Prostate gland (tissue), 2 donors: ENCODE data around the gene CHCHD6. TPM values are rescaled to one million over a fixed set of nuclear protein-coding genes. Genes with fewer than 3 reads are reported as not detected.

Experiments
- DNase-seq: peaks from one replicate; pipeline ENCODE4 v3.0.0-alpha.2; 2019; ENCODE audit warnings: low spot score
- H3K27ac ChIP-seq, 2 donors: fragments of 200-600 bp; sonication (generic); 2 replicates each; pipeline ENCODE4 v1.5.1; 2017 to 2019
- H3K27me3 ChIP-seq: fragments of 200-600 bp; sonication (generic); replicated peaks from 2 replicates; pipeline ENCODE4 v1.5.1; 2019; ENCODE audit not compliant: insufficient read depth
- H3K36me3 ChIP-seq, 2 donors: fragments of 200-600 bp; sonication (generic); 1 replicate in 1 of 2; 2 replicates in 1 of 2; pipeline versions ENCODE4 v1.5.1 to v1.8.1; 2017 to 2019
- H3K4me1 ChIP-seq: fragments of 200-600 bp; sonication (generic); replicated peaks from 2 replicates; pipeline ENCODE4 v1.5.1; 2019
- H3K4me3 ChIP-seq, 2 donors: fragments of 200-600 bp; sonication (generic); 2 replicates each; pipeline ENCODE4 v1.5.1; 2017 to 2019
- H3K9me3 ChIP-seq: fragments of 200-600 bp; sonication (generic); 2 replicates; pipeline ENCODE4 v1.5.1; 2017
- POLR2A ChIP-seq: fragments of 450-650 bp; IDR thresholded peaks from one replicate; pipeline ENCODE4 v1.6.1; 2016; ENCODE audit warnings: antibody characterized with exemption, mild to moderate bottlenecking
- POLR2AphosphoS5 ChIP-seq: sonication (generic); formaldehyde crosslinking; IDR thresholded peaks from one replicate; pipeline ENCODE4 v1.6.1; 2017; ENCODE audit warnings: antibody characterized with exemption
- WGBS: methylation state at CpG from one replicate; pipeline ENCODE4 v1.1.5; 2018; 5-methylcytosine and 5-hydroxymethylcytosine counted together
- intact Hi-C: fragments of 100-400 bp; cut with DNase I; formaldehyde crosslinking; loops from one replicate; pipeline ENCODE4 v1.14.2; 2022
- total RNA-seq, 2 donors: library from RNA; depleted of rRNA; stranded (reverse); fragments of >200 nt; gene quantifications; one replicate each; pipeline ENCODE4 v1.1.0, GENCODE V29; 2016
- TF ChIP-seq, protein P1 (sequence below), 4 experiments: fragments of 200-600 bp in 2 of 4; fragments of 450-650 bp in 2 of 4; sonication (generic) in 2 of 4; IDR thresholded peaks; 1 replicate in 3 of 4; 2 replicates in 1 of 4; pipeline ENCODE4 v1.5.1; 2016 to 2019; ENCODE audit warnings: antibody characterized with exemption in 4 of 4, mild to moderate bottlenecking in 2 of 4, moderate library complexity in 2 of 4

CHCHD6 gene
- total RNA-seq, 2 donors from 2014 or later: 13.9 to 34.4 TPM

- WGBS: 57% methylated on average over 13 of the region's 13 CpGs
- Histone ChIP-seq H3K27ac (no peak overlapping the region), H3K36me3 (no peaks in the 10 kb centered on the region), H3K4me3 (no peak overlapping the region), H3K27me3 (no peaks in the 10 kb centered on the region), H3K9me3 (no peaks in the 10 kb centered on the region), H3K4me1 (no peaks in the 10 kb centered on the region)
- intact Hi-C loops: no loop called here
- TF ChIP-seq, protein P1, sequence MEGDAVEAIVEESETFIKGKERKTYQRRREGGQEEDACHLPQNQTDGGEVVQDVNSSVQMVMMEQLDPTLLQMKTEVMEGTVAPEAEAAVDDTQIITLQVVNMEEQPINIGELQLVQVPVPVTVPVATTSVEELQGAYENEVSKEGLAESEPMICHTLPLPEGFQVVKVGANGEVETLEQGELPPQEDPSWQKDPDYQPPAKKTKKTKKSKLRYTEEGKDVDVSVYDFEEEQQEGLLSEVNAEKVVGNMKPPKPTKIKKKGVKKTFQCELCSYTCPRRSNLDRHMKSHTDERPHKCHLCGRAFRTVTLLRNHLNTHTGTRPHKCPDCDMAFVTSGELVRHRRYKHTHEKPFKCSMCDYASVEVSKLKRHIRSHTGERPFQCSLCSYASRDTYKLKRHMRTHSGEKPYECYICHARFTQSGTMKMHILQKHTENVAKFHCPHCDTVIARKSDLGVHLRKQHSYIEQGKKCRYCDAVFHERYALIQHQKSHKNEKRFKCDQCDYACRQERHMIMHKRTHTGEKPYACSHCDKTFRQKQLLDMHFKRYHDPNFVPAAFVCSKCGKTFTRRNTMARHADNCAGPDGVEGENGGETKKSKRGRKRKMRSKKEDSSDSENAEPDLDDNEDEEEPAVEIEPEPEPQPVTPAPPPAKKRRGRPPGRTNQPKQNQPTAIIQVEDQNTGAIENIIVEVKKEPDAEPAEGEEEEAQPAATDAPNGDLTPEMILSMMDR (IDR thresholded peaks at IDR 0.05): no peak
- TF ChIP-seq POLR2AphosphoS5 (no peak), POLR2A (no peak)
- no peak for DNase-seq
Observed at GRCh38 chr3:126971891-126972351, 267.9 kb downstream of the CHCHD6 start.

GRCh38 chr3:126972866-126973265 lies 268.8 kb downstream of the CHCHD6 start:
- TF ChIP-seq, protein P1 (IDR thresholded peaks at IDR 0.05): no peak
- TF ChIP-seq POLR2AphosphoS5: no peak
- TF ChIP-seq POLR2A: no peak
- intact Hi-C loops: no loop called here
- H3K27ac ChIP-seq: no peak overlapping the region

DNA sequence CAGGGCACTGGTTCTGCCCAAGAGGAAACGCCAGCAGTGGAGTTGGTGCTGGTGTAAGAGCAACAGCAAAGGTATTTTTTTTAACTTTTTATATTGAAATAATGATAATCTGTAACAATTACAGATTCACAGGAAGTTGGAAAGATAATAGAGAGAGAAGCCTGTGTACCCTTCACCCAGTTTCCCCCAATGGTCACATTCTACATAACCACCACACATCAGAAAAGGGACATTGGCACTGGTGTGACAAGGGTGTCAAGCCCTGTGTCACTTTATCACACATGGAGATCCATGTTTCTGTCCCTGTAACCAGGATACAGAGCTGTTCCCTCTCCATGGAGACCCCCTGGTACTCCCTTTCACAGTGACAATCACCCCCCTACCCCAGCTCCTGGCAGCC lies 269.8 kb downstream of the CHCHD6 start:
- TF ChIP-seq, protein P1 (IDR thresholded peaks at IDR 0.05): no peak
- TF ChIP-seq POLR2AphosphoS5: no peak
- no peak for TF ChIP-seq POLR2A
- DNase-seq: no peak
- WGBS: 100% methylated on average over 1 of the region's 1 CpG
- H3K27me3 ChIP-seq: no peaks in the 10 kb centered on the region
- no peak overlapping the region for H3K4me3 ChIP-seq
- no peaks in the 10 kb centered on the region for H3K4me1 ChIP-seq
- H3K36me3 ChIP-seq: no peaks in the 10 kb centered on the region
- no peak overlapping the region for H3K27ac ChIP-seq
- intact Hi-C loops: no loop called here
- no peaks in the 10 kb centered on the region for H3K9me3 ChIP-seq

More at GRCh38 chr3:126972866-126973265, 268.8 kb downstream of the CHCHD6 start:
- H3K36me3 ChIP-seq: no peaks in the 10 kb centered on the region
- no peaks in the 10 kb centered on the region for H3K9me3 ChIP-seq
- no peaks in the 10 kb centered on the region for H3K4me1 ChIP-seq
- DNase-seq: no peak
- 85% methylated on average over 5 of the region's 5 CpGs for WGBS
- H3K27me3 ChIP-seq: no peaks in the 10 kb centered on the region
- no peak overlapping the region for H3K4me3 ChIP-seq

GRCh38 chr3:126974756-126975155 lies 270.7 kb downstream of the CHCHD6 start:
- no peaks in the 10 kb centered on the region for H3K27me3 ChIP-seq
- no peak for DNase-seq
- TF ChIP-seq POLR2A: no peak
- TF ChIP-seq, protein P1 (IDR thresholded peaks at IDR 0.05): no peak
- TF ChIP-seq POLR2AphosphoS5: no peak
- H3K36me3 ChIP-seq: no peaks in the 10 kb centered on the region
- WGBS: 83% methylated on average over 3 of the region's 3 CpGs
- intact Hi-C loops: no loop called here
- H3K4me1 ChIP-seq: no peaks in the 10 kb centered on the region
- H3K9me3 ChIP-seq: no peaks in the 10 kb centered on the region
- H3K4me3 ChIP-seq: no peak overlapping the region
- no peak overlapping the region for H3K27ac ChIP-seq

DNA sequence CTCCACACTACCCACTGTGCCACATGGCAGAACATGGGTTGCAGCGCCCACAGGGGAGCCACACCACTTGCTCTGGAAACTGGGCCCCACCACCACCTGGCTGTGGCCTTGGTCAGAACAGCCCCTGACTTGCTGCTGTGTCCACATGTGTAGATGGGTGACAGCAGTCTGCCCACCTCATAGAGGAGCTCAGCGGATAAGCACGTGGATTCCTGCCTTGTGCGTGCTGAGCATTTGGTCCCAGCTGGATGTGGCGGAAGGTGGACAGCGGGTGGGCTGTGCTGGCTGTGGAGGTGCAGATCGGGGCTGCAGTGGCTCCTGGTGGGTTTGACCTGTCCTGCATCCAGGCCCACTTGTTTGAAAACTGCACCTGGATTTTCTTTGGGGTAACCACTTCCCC lies 272.9 kb downstream of the CHCHD6 start:
- H3K27me3 ChIP-seq: no peaks in the 10 kb centered on the region
- 91% methylated on average over 7 of the region's 7 CpGs for WGBS
- no peak overlapping the region for H3K27ac ChIP-seq
- H3K4me1 ChIP-seq: no peaks in the 10 kb centered on the region
- DNase-seq: no peak
- no peak overlapping the region for H3K4me3 ChIP-seq
- no peaks in the 10 kb centered on the region for H3K36me3 ChIP-seq
- intact Hi-C loops: no loop called here
- no peaks in the 10 kb centered on the region for H3K9me3 ChIP-seq
- TF ChIP-seq POLR2AphosphoS5: no peak
- no peak for TF ChIP-seq POLR2A
- TF ChIP-seq, protein P1 (IDR thresholded peaks at IDR 0.05): no peak
